ENCODE results near the gene ZNF587.

- TF ChIP-seq GATA2 (IDR thresholded peaks at IDR 0.05; ENCODE audit: low read depth, low read length), result no peak
- TF ChIP-seq GATA3 (IDR thresholded peaks at IDR 0.05; ENCODE audit: low read depth, low read length), result no peak
Measured at GRCh38 chr19:57820599-57820998, 29.1 kb upstream of the ZNF587 start.
